Renal cortex interstitium (tissue), 11 donors: ENCODE measurements around the gene PCID2. TPM values are rescaled to one million over a fixed set of nuclear protein-coding genes. Genes with fewer than 3 reads are reported as not detected.
"Not testable (repeated sequence)": the region's sequence is repeated elsewhere in the genome, so short reads cannot be mapped to it uniquely, and the experiment has no call there.

Experiments used
- DNase-seq, 11 donors: peaks; one replicate each; pipeline ENCODE4 v3.0.0-alpha.2; 2013; ENCODE audit warnings: low read depth in 9 of 11, low spot score in 4 of 11; ENCODE audit errors: extremely low read depth in 1 of 11
- polyA plus RNA-seq, 3 donors: library from polyadenylated mRNA; unstranded; fragments of 120-200 nt; gene quantifications; one replicate each; pipeline ENCODE4 v1.2.1, GENCODE V29; 2013; ENCODE audit not compliant: insufficient read length in 3 of 3

The PCID2 gene
- polyA plus RNA-seq, 3 donors, result 57.7 to 66.6 (median 58.3) TPM

DNA sequence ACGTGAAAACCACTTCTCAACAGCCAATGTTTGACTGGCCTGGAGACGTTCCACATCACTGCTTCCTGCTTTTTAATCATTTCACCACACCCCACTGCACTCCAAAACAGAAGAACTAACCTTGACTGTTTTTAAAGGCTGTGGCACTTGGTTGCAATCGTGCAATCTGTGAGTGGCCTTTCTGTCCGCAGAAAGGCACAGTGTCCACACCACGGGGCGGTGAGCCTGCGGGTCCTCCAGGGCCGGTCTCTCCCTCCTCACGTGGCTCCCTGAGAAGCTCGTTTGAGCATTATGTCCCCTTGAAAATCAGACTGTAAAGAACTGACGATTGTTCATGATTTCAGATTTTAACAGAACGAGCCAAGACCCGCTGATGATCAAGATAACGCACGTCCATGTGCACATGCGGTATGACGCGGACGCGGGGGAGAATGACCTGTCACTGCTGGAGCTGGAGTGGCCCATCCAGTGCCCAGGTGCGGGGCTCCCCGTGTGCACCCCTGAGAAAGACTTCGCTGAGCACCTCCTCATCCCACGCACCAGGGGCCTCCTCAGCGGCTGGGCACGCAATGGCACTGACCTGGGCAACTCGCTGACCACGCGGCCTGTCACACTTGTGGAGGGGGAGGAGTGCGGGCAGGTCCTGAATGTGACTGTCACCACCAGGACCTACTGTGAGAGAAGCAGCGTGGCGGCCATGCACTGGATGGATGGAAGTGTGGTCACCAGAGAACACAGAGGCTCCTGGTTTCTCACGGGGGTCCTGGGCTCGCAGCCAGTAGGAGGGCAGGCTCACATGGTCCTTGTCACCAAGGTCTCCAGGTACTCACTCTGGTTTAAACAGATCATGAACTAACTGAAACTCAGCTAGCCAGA lies 37.0 kb downstream of the PCID2 start:
- no peak for DNase-seq

DNA sequence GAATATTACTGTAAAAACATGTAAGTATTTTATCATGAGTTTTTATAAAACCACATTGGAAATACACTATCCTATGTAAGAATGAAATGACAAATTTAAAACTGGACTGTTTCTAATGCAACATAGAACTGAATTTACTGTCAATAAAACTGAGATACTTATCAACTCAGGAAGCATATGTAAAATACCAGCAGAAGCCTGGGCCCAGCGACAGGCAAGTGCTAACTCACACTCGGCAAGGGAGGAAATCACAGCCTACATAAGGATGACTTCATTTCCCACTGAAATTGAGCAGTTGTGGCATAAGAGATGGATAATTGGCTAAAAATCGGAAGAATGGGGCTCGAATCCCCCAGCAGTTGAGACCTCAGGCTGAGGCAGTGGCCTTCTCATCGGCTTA lies 38.0 kb downstream of the PCID2 start:
- no peak for DNase-seq

DNA sequence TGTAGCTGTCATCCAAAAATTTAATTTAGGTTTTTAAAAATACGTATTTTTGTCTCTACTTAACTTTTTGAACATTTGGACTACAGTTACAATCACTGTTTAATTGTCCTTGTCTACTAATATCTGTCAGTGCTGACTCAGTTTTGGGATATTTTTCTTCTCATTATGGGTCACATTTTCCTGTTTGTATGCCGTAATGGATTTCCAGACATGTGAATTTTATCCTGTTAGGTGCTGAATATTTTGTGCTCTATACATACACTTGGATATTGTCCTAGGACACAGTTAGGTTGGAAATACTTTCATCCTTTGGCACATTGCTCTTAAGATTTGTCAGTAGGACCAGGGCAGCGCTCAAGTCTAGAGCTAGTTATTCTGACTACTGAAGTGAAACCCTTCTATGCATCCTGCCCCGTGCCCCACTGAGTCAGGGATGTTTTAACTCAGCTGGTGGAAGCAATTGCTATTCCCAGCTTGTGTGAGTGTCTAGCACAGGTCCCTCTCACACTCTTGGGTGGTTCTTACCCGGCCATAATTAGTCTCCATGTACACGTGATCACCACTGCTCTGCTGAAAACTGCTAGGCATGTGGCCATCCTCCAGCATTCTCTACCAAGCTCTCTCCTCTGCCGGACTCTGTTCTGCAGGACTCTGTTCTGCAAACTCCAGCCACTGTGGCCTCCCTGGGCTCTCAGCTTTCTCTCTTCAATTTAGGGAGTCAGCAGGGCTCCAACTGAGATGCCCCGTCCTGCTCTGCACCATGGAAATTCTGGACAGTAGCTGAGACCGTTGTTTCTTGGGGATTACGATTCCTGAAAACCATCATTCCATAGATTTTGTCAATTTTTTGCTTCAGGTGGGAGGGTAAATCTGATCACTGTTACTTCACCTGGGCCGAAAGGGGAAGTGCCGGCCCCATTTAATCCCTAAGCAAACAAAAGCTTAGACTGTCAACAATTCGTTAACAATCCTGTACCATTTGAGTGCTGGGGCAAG lies 38.9 kb downstream of the PCID2 start:
- DNase-seq, result no peak

DNA sequence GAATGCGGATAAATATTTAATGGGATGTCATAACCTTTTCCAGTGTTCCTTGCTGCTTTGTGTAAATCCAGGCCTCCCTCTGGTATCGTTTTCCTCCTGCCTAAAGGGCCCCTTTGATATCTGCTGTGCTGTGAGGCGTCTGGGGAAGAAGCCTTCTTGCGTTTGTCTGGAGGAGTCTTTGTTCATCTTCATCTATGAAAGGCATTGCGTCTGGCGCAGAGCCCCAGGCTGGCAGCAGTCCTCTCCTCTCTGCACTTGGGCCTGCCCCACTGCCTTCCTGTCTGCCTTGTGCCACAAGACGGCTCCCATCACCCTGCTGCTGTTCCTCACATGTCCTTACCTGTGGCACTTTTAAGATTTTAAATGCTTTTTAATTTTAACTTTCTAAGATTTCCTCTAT lies 40.3 kb downstream of the PCID2 start:
- no peak for DNase-seq

DNA sequence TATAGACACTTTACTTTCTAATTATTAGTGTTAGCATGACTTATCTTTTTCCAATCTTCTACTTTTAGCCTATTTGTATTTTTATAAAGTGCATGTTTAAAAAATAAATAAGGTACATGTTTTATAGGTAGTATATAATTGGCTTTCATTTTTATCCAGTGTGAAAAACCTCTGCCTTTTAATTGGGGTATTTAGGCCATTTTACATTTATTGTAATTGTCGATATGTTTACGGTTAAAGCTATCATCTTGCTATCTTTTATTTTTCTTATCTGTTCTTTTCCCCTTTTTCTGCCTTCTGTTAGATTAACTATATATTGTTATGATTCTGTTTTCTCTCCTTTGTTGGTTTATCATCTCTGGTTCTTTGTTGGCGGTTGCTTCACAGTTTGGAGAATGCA lies 40.9 kb downstream of the PCID2 start:
- no peak for DNase-seq

DNA sequence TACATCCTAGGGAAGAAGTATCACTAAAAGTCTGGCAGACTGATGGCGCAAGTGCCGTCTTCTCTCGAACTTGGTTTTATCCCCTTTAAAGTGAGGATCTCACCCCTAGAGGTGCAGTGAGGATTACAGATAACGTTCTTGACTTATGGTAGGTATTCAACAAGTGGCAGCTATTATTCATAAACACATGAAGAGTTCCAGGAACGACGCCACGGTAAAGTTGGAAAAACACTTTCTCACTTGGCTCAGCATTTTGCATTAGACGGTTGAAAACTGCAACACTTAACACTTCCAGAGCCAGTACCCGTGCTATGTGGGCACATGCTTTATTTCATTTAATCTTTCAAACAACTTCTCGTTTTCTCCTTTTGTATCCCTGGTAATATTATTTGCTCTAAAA lies 41.3 kb downstream of the PCID2 start:
- DNase-seq, result no peak

DNA sequence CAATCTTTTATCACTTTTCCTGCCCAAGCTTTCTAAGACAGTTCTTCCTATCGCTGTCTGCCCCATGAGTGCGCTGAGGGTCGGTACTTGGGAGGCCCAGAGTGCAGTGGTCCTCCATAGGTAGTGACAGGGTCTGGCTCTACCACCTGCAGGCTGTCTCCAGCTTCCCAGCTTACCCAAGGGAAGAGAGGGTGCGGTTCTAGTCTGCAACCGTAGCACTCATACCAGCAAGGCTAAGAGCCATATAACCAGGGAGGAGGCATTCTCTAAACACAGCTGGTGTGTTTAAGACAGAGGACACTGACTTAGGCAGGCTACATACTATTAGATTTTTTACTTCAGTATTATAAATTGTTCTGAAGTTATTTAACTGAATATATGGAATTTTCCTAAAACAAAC lies 41.8 kb downstream of the PCID2 start:
- no peak for DNase-seq

DNA sequence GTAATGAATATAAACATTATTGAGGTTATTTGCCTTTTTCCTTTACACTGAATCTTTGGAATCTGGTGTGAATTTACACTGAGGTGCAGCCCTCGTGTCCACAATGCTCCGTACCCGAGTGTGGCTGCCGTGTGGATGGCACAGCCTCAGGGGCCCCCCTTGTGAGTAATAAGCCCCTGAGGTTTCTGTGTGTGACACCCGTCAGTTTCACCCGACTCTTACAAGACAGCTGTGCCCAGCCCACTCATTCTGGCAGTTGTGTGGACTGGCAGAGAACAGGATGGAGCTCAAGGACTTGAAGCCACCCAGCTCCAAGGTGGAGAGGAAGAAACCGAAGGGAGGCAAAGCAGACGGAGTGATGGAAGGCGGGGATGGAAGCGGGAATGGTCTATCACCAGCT lies 42.2 kb downstream of the PCID2 start:
- no peak for DNase-seq

DNA sequence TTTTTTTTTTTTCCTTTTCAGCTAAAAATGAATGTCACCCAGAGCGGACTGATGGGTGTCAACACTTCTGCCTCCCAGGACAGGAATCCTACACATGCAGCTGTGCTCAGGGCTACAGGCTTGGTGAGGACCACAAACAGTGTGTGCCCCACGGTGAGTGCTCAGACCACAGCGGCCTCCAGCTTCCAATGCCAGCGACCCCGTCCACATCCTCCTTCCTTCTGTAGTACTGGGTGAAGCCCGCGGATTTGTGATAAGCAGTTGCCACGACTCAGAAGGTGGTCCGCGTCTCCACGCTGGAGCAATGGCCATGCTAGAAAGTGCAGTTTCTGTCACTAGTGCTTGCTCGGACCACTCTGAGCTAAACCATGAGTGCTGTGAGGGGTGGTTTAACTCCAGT lies 44.0 kb downstream of the PCID2 start:
- no peak for DNase-seq

DNA sequence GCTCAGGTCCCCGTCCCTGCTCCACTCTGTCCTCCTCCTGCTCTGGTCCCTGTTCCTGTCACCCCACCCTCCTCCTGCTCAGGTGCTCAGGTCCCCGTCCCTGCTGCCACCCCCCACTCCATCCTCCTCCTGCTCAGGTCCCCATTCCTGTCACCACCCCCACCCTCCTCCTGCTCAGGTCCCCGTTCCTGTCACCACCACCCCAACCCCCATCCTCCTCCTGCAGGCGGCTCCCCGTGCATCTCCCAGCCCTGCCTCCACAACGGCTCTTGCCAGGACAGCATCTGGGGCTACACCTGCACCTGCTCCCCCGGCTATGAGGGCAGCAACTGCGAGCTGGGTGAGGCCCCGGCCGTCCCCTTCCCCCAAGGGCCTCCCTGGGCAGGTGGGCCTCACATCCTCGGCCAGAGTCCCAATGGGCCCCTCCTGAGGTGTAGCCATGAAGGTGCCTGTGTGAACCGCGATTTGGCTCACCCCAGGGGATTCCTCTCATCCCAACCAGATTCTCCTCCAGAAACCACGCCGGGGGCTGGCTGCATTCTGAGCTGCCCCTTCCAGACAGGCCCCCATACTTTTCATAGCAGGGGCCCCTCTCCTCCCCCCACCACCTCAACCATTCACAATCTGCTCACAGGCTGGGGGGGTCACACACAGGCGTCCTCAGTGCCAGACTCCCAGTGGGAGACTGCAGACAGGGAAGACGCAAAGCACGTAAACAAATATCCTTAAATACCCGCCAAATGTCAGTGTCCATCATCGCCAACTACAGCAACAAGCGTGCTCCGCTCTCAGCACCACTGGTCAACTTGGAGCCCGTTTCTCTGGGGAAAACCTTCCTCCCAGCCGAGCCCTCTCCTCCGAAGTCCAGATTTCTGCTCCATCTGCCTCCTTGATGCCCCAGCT lies 45.4 kb downstream of the PCID2 start:
- no peak for DNase-seq

DNA sequence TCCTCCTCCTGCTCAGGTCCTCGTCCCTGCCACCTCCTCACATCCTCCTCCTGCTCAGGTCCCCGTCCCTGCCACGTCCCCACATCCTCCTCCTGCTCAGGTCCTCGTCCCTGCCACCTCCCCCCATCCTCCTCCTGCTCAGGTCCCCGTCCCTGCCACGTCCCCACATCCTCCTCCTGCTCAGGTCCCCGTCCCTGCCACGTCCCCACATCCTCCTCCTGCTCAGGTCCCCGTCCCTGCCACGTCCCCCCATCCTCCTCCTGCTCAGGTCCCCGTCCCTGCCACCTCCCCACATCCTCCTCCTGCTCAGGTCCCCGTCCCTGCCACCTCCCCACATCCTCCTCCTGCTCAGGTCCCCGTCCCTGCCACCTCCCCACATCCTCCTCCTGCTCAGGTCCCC lies 46.5 kb downstream of the PCID2 start:
- DNase-seq, result not testable (repeated sequence)

DNA sequence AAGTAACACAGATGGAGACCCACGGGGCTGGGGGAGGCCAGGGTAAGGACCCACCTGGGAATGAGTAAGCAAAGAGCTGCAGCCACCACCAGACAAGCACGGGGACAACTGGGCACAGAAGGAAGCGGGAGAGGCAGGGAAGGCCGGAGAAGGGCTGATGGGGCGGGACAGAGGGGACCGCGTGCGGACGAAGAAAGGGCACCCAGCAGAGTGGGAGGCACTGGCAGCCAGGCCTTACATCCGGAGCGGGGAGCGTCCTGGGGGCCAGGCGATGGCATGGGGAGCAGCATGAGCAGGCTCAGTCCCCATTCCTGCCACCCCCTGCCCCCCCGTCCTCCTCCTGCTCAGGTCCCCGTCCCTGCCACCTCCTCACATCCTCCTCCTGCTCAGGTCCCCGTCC lies 47.0 kb downstream of the PCID2 start:
- DNase-seq, result no peak

DNA sequence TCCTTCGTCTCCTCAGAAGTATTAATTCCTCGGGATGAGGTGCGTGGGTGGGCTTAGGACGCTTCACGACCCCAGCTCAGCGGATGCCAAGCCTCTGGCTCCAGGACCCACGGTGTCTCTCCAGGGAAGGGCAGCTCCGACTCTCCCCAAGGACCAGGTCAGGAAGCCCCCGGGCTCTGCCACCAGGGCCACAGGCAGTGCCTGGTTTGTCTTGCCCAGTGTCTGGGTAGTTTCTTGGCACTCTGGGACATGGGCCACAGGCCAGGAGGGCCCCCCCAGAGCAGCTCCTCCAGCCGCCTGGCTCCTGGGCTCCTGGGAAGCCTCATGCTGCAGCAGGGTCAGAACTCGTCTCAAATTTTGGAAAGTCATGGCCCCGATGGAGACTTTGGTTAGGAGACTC lies 47.5 kb downstream of the PCID2 start:
- DNase-seq, result no peak

DNA sequence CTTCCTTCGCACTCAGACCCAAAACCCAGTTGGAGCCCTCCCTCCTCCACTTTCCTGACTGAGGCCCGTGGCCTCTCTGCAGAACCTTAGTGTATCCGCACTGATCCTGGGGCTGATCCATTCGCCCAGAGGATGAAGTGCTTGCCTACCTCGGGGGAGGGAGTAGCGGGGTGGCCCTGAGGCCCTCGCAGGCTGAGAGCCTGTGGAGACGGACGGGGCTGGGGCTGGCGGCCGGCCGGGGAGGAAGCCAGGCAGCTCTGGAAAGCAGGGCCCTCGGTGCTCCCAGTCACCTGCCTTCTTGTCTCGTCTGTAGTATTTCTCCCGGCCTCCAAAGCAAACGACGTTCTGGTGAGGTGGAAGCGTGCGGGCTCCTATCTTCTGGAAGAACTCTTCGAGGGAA lies 48.8 kb downstream of the PCID2 start:
- no peak for DNase-seq

DNA sequence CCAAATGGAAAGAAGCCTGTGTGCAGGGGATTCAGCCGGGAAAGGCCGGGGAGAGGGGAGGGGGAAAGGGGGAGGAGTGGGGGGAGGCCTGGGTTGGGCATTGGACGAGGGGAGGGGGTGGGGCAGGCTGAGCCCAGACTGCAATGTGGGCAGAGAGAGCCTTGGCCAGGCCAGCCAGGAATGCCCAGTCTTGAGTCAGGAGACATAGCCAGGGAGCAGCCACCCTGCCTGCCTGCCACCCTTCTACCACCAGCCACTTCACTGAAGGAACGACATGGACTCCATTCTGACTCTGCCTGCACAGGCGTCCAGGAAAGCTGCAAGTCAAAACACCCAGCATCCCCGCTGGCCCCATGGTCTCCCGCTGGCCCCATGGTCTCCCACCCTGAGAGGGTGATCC lies 49.5 kb downstream of the PCID2 start:
- no peak for DNase-seq

DNA sequence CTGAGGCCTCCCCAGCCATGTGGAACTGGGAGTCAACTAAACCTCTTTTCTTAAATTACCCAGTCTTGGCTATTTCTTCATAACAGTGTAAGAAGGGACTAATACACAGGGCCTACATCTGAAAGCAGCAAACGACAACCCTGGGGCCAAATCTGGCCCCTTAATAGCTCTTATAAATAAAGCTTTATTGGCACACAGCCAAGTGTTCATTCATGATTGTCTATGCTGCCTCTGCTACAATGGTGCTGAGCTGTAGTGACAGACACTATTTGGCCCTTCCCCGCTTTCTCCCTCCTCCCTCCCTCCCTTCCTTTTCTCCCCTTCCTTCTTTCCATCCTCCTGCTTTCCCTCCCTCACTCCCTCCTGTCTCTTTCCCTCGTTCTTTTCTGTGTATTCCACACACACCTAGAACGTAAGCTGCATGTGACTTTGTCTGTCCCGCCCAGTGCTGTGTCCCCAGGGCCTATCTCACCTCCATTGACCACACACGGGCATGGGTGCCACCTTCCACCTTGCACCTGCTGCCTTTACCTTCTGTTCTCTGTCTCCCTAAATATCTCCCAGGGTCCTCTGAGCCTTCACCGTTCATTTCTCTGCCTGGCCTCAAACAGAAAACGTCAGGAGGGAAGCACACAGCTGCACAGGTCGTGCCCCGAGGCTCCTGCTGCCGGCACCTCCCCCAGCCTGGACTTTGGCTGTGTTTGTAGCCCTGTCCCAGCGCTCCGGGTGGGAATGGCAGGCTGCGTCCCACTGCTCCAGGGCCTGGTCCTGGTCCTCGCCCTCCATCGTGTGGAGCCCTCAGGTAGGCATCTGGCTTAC lies 50.3 kb downstream of the PCID2 start, which contains the start of gene PROZ:
PROZ (plus strand) TSS at position 720 of the 819 bp plus-strand sequence; CDS start at position 733, 13 bp downstream.
- DNase-seq, result no peak

DNA sequence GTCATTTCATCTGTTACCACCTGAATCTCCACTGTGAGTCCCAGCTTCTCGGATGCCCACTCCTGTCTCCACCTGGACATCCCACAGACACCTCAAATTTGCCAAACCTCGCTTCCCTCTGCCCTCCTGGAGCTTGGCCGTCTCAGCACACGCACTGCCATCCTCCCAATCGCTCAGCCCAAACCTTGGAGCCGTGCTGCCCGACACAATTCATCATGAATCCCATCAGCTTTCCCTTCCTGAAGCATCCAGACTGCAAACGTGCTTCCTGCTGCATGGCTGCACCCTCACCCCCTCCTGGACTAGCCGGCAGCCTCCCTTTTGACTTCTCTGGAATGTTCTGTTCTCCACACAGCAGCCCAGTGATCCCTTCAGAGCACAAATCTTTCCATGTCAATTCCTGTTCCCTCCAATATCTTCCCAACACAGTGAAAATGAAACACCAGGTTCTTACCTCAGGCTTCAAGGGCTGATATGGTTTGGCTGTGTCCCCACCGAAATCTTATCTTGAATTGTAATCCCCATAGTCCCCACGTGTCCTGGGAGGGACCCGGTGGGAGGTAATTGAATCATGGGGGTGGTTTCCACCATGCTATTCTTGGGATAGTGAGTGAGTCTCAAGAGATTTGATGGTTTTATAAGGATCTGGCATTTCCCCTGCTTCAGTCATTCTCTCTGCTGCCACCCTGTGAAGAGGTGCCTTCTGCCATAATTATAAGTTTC lies 51.1 kb downstream of the PCID2 start:
- DNase-seq, result no peak
